Keratinocyte (primary cell): ENCODE results near the gene OR10C1. TPM values are rescaled to one million over a fixed set of nuclear protein-coding genes. Genes with fewer than 3 reads are reported as not detected.

Source experiments
- DNase-seq: peaks from one replicate; pipeline ENCODE4 v3.0.0-alpha.2; 2011; ENCODE audit warnings: low read depth, missing footprints, low spot score
- FAIRE-seq: peaks from 2 replicates; lab custom pipeline; 2011; peaks lifted over from hg19 to GRCh38; lab: Jason Lieb, UNC
- H2AFZ ChIP-seq: 2 replicates; pipeline ENCODE4 v1.6.0; 2012; ENCODE audit warnings: low read length, control low read depth, inconsistent platforms; ENCODE audit not compliant: control insufficient read depth
- H3K27ac ChIP-seq: 2 replicates; pipeline ENCODE4 v1.5.1; 2011; ENCODE audit warnings: low read length; ENCODE audit not compliant: control insufficient read depth, insufficient read depth
- H3K27me3 ChIP-seq: 3 replicates; pipeline ENCODE4 v1.6.0; 2011; ENCODE audit warnings: low read length; ENCODE audit not compliant: control insufficient read depth, insufficient read depth; ENCODE audit errors: extremely low read depth
- H3K36me3 ChIP-seq, 2 experiments: 2 replicates in 1 of 2; 3 replicates in 1 of 2; pipeline ENCODE4 v1.5.1; 2011; ENCODE audit warnings: low read length in 2 of 2, mild to moderate bottlenecking in 1 of 2; ENCODE audit not compliant: control insufficient read depth in 2 of 2, insufficient read depth in 2 of 2; ENCODE audit errors: extremely low read depth in 1 of 2
- H3K4me1 ChIP-seq: 3 replicates; pipeline ENCODE4 v1.5.1; 2011; ENCODE audit warnings: low read length; ENCODE audit not compliant: control insufficient read depth, insufficient read depth; ENCODE audit errors: extremely low read depth
- H3K4me2 ChIP-seq: 3 replicates; pipeline ENCODE4 v1.6.0; 2011; ENCODE audit warnings: low read depth, low read length; ENCODE audit not compliant: control insufficient read depth, insufficient read depth; ENCODE audit errors: extremely low read depth
- H3K4me3 ChIP-seq, 3 experiments: fragments of 200-600 bp in 1 of 3; sonication (generic) in 1 of 3; 2 replicates in 2 of 3; 3 replicates in 1 of 3; pipeline ENCODE4 v1.5.1; 2011 to 2016; ENCODE audit warnings: low read length in 3 of 3, mild to moderate bottlenecking in 3 of 3, control low read depth in 2 of 3, inconsistent platforms in 1 of 3, low read depth in 1 of 3, mixed read lengths in 1 of 3, mixed run types in 1 of 3, moderate library complexity in 1 of 3; ENCODE audit not compliant: control insufficient read depth in 2 of 3, insufficient read depth in 2 of 3; ENCODE audit errors: extremely low read depth in 1 of 3
- H3K79me2 ChIP-seq: 2 replicates; pipeline ENCODE4 v1.6.0; 2012; ENCODE audit warnings: low read length; ENCODE audit not compliant: control insufficient read depth, insufficient read depth
- H3K9ac ChIP-seq: 3 replicates; pipeline ENCODE4 v1.6.0; 2011; ENCODE audit warnings: low read length; ENCODE audit not compliant: control insufficient read depth, insufficient read depth; ENCODE audit errors: extremely low read depth
- H3K9me1 ChIP-seq: 3 replicates; pipeline ENCODE4 v1.6.0; 2011; ENCODE audit warnings: low read length; ENCODE audit not compliant: control insufficient read depth, insufficient read depth; ENCODE audit errors: extremely low read depth
- H3K9me3 ChIP-seq: 2 replicates; pipeline ENCODE4 v1.5.1; 2012; ENCODE audit warnings: low read depth, low read length; ENCODE audit not compliant: control insufficient read depth
- H4K20me1 ChIP-seq: 3 replicates; pipeline ENCODE4 v1.6.0; 2011; ENCODE audit warnings: low read length; ENCODE audit not compliant: control insufficient read depth, insufficient read depth; ENCODE audit errors: extremely low read depth
- CTCF ChIP-seq, 3 experiments: IDR thresholded peaks in 1 of 3; conservative IDR thresholded peaks in 1 of 3; optimal IDR thresholded peaks in 1 of 3; 2 replicates in 2 of 3; 3 replicates in 1 of 3; pipeline versions ENCODE3 to v1.5.1; 2011; ENCODE audit warnings: low read length in 3 of 3, mild to moderate bottlenecking in 3 of 3, moderate library complexity in 2 of 3, control low read depth in 1 of 3, inconsistent platforms in 1 of 3; ENCODE audit not compliant: insufficient read depth in 2 of 3; ENCODE audit errors: extremely low read depth in 1 of 3
- EZH2 ChIP-seq: IDR thresholded peaks from one replicate; pipeline ENCODE4 v1.6.1; 2012; ENCODE audit warnings: inconsistent platforms, mild to moderate bottlenecking, low read length, moderate library complexity
- dilution Hi-C: fragments of 300-500 bp; cut with MboI; formaldehyde crosslinking; loops from one replicate; pipeline ENCODE4 v1.7.0; 2020; ENCODE audit warnings: low sequenced_read_pairs; ENCODE audit not compliant: extremely low pct_ligation_motif_present
- polyA plus RNA-seq, 5 experiments: library from polyadenylated mRNA; depleted of rRNA in 3 of 5; stranded (reverse) in 3 of 5; stranded (forward) in 1 of 5; unstranded in 1 of 5; fragments of >200 nt; gene quantifications; 1 replicate in 1 of 5; 2 replicates in 3 of 5; 3 replicates in 1 of 5; pipeline versions ENCODE4 v1.2.1 to v1.2.3, GENCODE V29; 2011 to 2012; ENCODE audit warnings: missing spikeins in 2 of 5, low read depth in 1 of 5, low replicate concordance in 1 of 5

The OR10C1 gene
- polyA plus RNA-seq, 1 donor (not counting 4 experiments of a cell fraction or from before 2014, with no cell fraction given): not detected

GRCh38 chr6:29414588-29414987 is 24.5 kb upstream of the OR10C1 start, which contains the start of gene OR12D1:
OR12D1 (plus strand) TSS chr6:29414928.
- FAIRE-seq (peak; percentile 17), DNase-seq (peak; percentile 1)
- no peak within 1 kb of the TSS for H3K27ac ChIP-seq
- H2AFZ ChIP-seq: no peak within 1 kb of the TSS
- H3K9ac ChIP-seq: no peak within 1 kb of the TSS
- dilution Hi-C loops: no loop called here
- H3K36me3 ChIP-seq: no peaks in the 10 kb centered on the region
- H3K4me1 ChIP-seq: no peaks in the 10 kb centered on the region
- H3K4me2 ChIP-seq: no peak within 1 kb of the TSS
- H4K20me1 ChIP-seq: no peaks in the 10 kb centered on the region
- H3K9me3 ChIP-seq: no peaks in the 10 kb centered on the region
- no peak within 1 kb of the TSS for H3K4me3 ChIP-seq
- H3K79me2 ChIP-seq: no peaks in the 10 kb centered on the region
- TF ChIP-seq EZH2 (no peak), CTCF (optimal IDR thresholded peaks at IDR 0.05 in 1 of 3, IDR thresholded peaks at IDR 0.05 in 1 of 3, conservative IDR thresholded peaks at IDR 0.05 in 1 of 3; ENCODE audit: extremely low read depth in 1 of 3, insufficient read depth in 2 of 3, low read length in 3 of 3) (peak in 2 of 3 experiments; percentile 47 to 54)
- H3K27me3 ChIP-seq: no peaks in the 10 kb centered on the region
- no peaks in the 10 kb centered on the region for H3K9me1 ChIP-seq

GRCh38 chr6:29419516-29419915 is 19.6 kb upstream of the OR10C1 start:
- Histone ChIP-seq H3K9me3 (no peaks in the 10 kb centered on the region), H3K27me3 (no peaks in the 10 kb centered on the region), H3K4me2 (no peak overlapping the region), H3K9ac (no peak overlapping the region), H3K4me1 (no peaks in the 10 kb centered on the region), H3K27ac (no peak overlapping the region), H3K9me1 (no peaks in the 10 kb centered on the region), H3K36me3 (no peaks in the 10 kb centered on the region), H2AFZ (no peak overlapping the region), H3K4me3 (no peak overlapping the region), H3K79me2 (no peaks in the 10 kb centered on the region), H4K20me1 (no peaks in the 10 kb centered on the region)
- no peak for TF ChIP-seq CTCF (optimal IDR thresholded peaks at IDR 0.05 in 1 of 3, IDR thresholded peaks at IDR 0.05 in 1 of 3, conservative IDR thresholded peaks at IDR 0.05 in 1 of 3; ENCODE audit: extremely low read depth in 1 of 3, insufficient read depth in 2 of 3, low read length in 3 of 3)
- TF ChIP-seq EZH2: no peak
- FAIRE-seq (no peak), DNase-seq (no peak)
- dilution Hi-C loops: no loop called here
